Cardiac septum (tissue), 1 donor: ENCODE measurements around the gene TRAK1. TPM values are rescaled to one million over a fixed set of nuclear protein-coding genes. Genes with fewer than 3 reads are reported as not detected.
A peak's percentile ranks its signal among the peaks of the same experiment; 100 is the strongest.
"Not testable (repeated sequence)": the region's sequence is repeated elsewhere in the genome, so short reads cannot be mapped to it uniquely, and the experiment has no call there.

Source experiments
- DNase-seq: peaks from one replicate; pipeline ENCODE4 v3.0.0-alpha.2; 2020; ENCODE audit warnings: low spot score
- intact Hi-C: fragments of 100-400 bp; cut with DNase I; formaldehyde crosslinking; loops from one replicate; pipeline ENCODE4 v1.14.0; 2022
- long read RNA-seq: library from polyadenylated mRNA; unstranded; transcript quantifications from one replicate; pipeline ENCODE4 v2.0.0, GENCODE V29; 2021
- total RNA-seq: library from RNA; stranded (reverse); fragmentation: NEBNext Ultra II Directional; extraction: Animal tissue kit (Norgen Biotek cat#: 25700); gene quantifications from one replicate; pipeline ENCODE4 v1.2.1, GENCODE V29; 2021
- donor health status: DM: no; HTN: no; CAD: no.

TRAK1 gene
- 246 TPM for total RNA-seq
- long read RNA-seq, transcript TRAK1-208 (13 exons, 2,008 nt) = major isoform, 10 of 162 reads
- long read RNA-seq, partial matches to known transcripts = 121 of 162 reads
- long read RNA-seq, other reads (novel, unspliced or antisense) = 31 of 162 reads

DNA sequence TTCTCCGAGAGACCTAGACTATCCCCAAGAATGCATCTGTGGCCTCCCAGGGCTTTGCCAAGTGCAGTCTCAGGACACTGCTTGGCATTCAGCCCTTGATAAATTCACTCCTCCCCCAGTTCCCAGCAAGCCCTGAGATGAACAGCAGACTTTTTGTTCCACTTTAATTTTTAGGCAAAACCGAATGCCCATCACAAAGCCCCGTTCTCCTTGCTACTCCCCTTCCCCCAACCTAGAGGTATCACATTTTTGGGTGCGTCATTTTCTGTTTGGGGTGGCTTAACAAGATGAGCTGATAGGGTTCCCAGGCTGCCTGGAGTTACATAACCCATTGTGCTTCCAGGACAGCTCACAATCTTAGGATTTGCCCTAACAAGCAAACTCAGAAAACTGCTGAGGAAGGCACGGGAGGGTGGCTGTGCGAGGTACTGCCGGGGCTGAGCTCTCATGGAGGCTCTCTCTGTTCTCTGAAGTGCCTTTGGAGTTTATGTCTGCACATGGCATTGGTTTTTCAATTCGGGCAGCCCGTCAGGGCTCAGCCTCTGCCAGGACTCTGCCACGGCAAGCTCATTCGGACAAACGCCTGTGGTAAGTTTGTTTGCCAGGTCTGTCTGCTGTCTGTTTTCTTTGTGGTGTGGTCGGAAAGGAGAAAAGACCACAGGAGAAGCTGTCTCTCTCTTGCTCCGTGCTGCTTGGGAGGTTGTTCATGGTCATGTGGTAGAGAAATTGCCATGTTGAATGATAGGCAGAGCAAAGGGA lies at the start of gene TRAK1:
Gene TRAK1, plus strand, starts transcription at position 385 of the 759 bp plus-strand sequence. Its CDS starts 113 bp downstream, at position 498.
- peak; percentile 75 for DNase-seq
- intact Hi-C loops = no loop called here

DNA sequence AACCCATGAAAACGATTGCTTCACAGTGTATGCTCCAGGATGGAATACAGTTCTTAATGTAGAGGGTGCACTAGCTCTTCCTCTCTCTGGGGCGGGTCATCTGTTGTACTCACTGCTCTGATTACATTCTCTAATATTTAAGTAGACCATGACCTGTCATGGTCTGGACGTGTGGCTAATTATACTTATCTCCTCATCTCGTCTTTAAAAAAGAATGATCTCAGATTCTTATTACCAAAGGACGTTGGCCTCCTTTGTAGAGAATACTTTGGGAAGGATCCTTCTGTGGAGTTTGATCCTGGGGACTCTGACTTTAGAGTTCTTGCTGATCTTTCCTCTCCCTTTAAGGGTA lies 48.4 kb upstream of the TRAK1 start:
- intact Hi-C loops = no loop called here
- DNase-seq = no peak

- no peak for DNase-seq
- intact Hi-C loops = no loop called here
These were observed 47.9 kb upstream of the TRAK1 start for GRCh38 chr3:42043099-42043813.

DNA sequence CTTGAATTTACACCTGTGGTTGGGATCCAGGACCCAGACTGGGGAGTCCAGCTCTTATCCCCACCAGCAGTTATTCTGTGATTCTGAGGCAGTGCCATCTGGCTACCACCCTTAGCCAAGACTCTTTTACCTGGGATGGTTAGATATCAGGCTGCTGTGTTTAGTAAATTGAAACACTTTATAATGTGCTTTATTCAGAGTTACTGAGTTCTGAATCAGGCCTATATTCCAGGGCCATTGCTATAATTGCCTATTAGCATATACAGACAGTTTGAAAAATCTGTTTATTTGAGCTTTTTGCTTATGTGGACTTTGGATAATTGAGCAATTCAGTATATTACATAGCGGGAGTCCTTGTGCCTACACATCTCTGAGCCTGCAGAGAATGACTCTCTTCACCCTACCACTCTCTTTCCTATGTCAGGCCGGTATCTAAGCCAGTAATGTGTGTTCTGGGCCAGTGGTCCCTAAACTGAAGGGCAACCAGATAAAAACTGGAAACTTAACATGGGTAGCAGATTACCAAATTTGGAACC lies 45.4 kb upstream of the TRAK1 start:
- intact Hi-C loops = no loop called here
- no peak for DNase-seq

GRCh38 chr3:42048526-42048925 lies 42.6 kb upstream of the TRAK1 start:
- intact Hi-C loops, DNase-seq: not testable (repeated sequence)

DNA sequence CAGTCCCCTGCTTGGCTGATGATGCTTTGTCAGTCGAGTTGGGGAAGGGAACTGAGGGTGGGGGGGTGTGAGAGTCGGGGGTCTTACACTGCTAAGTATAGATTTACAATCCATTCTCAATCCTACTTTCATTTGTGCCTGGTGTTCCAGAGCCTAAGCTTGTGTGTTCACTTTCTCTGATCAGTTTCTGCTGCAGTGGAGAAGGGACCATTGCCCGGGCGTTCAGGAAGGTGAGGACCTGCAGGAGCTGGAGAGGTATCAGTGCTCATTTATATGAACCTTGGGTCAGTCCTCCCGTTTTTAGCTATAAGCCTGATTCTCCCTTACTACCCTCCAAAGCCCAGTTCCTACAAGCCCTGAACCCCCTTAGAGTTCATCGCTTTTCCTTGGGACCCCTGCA lies 41.0 kb upstream of the TRAK1 start:
- intact Hi-C loops = no loop called here
- peak; percentile 70 for DNase-seq

DNA sequence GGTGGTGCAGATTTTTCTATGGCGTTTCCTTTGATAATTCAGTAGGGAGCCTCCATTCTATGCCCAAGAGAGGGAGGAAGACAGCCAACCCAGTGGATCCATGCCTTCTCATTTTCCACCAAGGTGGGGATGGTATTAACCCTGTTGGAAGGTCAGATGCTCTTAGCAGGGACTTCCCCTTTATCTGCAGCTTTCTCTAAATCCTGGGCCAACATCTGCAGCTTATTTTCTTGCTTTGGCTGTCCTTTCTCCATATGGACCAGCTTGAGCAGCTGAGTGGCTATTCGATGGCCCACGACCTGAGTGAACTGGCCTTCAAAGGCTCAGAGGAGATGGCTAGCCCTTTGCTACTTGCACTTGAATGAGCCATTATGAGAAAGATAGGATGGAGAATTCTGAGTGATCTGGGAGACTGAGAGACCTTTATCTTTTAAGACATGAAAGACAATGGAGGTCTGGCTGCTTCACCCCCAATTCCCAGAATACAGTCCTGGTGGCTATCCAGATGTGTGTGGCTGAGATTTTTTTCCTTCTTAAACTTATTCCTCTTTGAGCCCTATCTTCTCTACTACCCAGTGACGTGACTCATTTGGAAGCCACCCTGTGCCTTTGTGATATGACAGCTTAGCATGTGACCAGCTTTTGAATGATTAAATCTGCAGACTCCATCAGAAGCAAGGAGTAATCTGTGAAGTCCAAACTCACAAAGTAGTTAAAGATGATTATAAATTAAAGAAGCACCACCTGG lies 39.6 kb upstream of the TRAK1 start:
- intact Hi-C loops = no loop called here
- peak; percentile 29 for DNase-seq

DNA sequence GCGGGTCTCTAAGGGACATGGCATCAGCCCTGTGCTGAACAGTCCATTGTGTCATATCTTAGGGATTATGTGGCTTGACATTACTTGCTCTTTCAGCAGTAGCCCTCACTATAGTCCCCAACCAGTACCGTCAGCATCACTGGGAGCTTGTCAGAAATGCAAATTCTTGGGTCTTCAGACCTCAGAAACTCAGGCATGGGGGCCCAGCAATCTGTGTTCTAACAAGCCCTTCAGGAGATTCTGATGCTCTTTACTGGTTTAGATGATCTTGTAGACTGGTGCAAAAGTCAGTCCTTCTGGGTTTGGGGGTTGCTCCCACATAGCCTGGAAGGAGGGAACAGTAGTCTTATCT lies 39.0 kb upstream of the TRAK1 start:
- intact Hi-C loops = no loop called here
- DNase-seq = peak; percentile 38

DNA sequence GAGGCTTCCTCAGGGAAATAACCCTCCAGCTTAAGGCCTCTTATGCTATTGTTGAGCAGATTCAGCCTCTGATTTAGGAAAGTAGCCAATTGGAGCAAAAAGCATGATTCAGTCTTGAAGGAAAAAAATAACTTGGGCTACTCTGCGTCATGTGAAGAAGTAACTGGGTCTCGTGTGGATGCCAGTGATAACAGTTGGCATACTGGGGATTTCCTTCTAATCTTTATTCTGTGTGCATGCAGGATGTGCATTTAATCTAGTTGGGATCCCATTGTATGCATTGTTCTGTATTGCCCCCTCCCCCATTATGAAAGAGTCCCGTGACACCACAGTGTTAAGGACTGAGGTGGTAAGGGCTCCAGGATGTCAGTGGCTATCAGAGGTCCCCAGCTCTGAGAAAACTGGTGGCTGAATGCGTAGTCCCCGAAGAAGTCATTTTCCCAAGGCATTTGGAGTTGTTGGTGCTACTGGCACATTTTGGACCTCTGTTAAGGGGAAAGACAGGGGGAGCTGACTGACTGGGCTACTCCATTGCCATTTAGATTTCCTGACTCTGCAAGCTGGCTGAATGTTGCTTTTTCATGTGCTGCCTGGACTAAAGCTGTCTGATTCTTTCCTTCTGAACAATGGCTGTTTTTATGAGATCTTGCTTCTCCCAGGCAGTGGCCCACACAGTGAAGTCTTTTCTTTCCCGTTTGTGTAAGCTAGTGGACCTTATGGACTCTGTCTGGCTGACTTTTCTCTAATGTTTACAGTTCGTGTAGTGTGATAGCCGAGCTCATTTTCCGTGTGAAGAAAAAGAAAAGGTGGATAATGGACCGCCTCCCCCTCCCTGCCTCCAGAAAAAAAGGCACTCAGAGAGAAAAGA lies 38.4 kb upstream of the TRAK1 start:
- peak; percentile 57 for DNase-seq
- intact Hi-C loops = no loop called here

- peak; percentile 80 for DNase-seq
- intact Hi-C loops = no loop called here
These were observed 37.7 kb upstream of the TRAK1 start for GRCh38 chr3:42053476-42053875.

DNA sequence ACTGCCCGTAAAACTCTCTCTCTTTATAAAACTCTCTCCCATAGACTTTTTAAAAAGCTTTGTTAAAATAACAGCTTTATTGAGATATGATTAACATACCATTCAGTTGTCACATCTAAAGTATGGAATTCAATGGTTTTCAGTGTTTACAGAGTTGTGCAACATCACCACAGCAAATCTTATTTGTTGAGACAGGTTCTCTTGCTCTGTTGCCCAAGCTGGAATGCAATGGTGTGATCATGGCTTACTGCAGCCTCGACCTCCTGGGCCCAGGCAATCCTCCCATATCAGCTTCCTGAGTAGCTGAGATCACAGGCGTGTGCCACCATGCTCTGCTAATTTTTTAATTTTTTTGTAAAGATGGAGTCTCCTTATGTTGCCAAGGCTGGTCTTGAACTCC lies 35.9 kb upstream of the TRAK1 start:
- peak; percentile 19 for DNase-seq
- intact Hi-C loops = no loop called here

DNA sequence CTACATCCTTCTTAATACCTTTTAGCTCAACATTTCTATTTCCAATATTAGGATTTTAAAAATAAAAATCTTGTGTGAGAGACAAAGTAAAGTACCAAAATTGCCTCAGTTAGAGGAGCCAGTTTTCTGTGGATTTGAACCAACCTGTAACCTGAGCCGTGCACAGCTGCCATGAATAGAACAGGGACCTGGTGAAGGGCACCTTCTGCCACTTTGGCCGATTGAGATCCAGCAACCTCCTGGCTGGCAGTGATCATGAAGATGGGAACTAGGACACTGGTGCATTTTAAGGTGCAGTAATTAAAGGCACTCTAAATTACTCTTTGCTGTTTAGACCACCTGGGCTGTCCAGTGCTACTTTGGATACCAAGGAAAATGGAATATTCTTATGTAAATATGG lies 34.3 kb upstream of the TRAK1 start:
- intact Hi-C loops = no loop called here
- peak; percentile 73 for DNase-seq

GRCh38 chr3:42057561-42058211 lies 33.5 kb upstream of the TRAK1 start:
- intact Hi-C loops = no loop called here
- peak; percentile 12 for DNase-seq

DNA sequence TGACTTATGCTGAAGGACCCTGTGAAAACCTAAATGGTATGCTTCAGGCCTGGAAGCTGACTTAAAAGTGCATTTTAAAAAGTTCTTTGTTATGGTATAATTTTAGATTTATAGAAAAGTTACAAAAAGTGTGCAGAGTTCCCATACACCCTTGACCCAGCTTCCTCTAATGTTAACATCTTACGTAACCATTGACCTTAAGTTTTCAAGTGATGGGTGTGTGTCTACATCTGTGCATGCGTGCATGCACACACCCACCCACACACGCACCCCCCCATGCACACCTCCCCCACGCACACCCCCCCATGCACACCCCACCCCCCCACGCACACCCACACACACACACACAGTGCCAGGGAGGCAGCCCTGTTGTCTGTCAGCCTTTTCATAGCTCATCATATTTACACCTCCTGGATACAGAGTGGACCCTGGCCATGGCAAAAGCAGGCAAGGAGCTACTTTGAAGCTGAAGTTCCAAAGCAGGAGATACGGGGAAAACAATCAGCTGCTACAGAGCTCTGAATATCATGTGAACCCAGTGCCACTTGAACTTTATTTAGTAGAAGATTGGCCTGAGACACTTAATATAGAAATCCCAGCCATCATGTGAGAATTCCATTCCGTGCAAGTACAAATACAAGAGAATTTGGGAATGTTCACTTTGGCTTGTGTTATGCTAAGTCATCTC lies 30.0 kb upstream of the TRAK1 start:
- intact Hi-C loops = loop anchor here (1.0 to 5.0 kb wide), 4 partner anchors 25 to 46 kb away; no protein-coding TSS in a partner anchor
- DNase-seq = no peak

- DNase-seq = peak; percentile 92
- intact Hi-C loops = loop anchor here (1.0 to 5.0 kb wide), 4 partner anchors 26 to 47 kb away; no protein-coding TSS in a partner anchor
These were observed 29.3 kb upstream of the TRAK1 start for GRCh38 chr3:42061713-42062380.

- intact Hi-C loops = loop anchor here (5.0 kb wide), 1 partner anchor 35 kb away; no protein-coding TSS in a partner anchor
These were observed 28.7 kb upstream of the TRAK1 start for GRCh38 chr3:42062464-42062863.

GRCh38 chr3:42063888-42064287 lies 27.3 kb upstream of the TRAK1 start:
- no peak for DNase-seq
- intact Hi-C loops = loop anchor here (5.0 kb wide), 1 partner anchor 33 kb away; no protein-coding TSS in a partner anchor

More at GRCh38 chr3:42062464-42062863, 28.7 kb upstream of the TRAK1 start:
- no peak for DNase-seq
